ENCODE results near the gene FNDC3B. TPM values are rescaled to one million over a fixed set of nuclear protein-coding genes. Genes with fewer than 3 reads are reported as not detected.

Gene FNDC3B
- total and polyA plus RNA-seq, 9 of the 15 experiments (the other 6 are each of a cell fraction or from before 2014, with no cell fraction given) = 7.0 to 35.8 (median 16.2) TPM

- H3K4me1 ChIP-seq (replicated peaks in 1 of 2; ENCODE audit: control insufficient read depth in 2 of 2, insufficient read depth in 2 of 2, low read length in 2 of 2) = no peaks in the 10 kb centered on the region
- no peaks in the 10 kb centered on the region for H3K79me2 ChIP-seq (ENCODE audit: control insufficient read depth, insufficient read depth, low read length)
- no peaks in the 10 kb centered on the region for H3K27me3 ChIP-seq (ENCODE audit: control insufficient read depth in 2 of 2, insufficient read depth in 2 of 2, low read length in 2 of 2)
- H2AFZ ChIP-seq (ENCODE audit: low read depth, low read length) = no peak overlapping the region
- intact Hi-C loops (cut with micrococcal nuclease) (no loop called here), in situ Hi-C loops (cut with MboI) (no loop called here)
- ChIA-PET CTCF (ENCODE audit: low intra/inter-chr PET ratio) (interaction anchor here (0.6 to 1.4 kb wide), 4 partner anchors 8 to 334 kb away, joined by 3 to 8 read pairs (median 6); no protein-coding TSS in a partner anchor), POLR2A (interaction anchor here (1.0 to 1.3 kb wide), 3 partner anchors 8 to 291 kb away, joined by 3 to 4 read pairs (median 3); no protein-coding TSS in a partner anchor)
- no peaks in the 10 kb centered on the region for H4K20me1 ChIP-seq (replicated peaks; ENCODE audit: control insufficient read depth, insufficient read depth, low read length)
- DNase-seq (ENCODE audit: extremely low read depth in 1 of 4, low spot score in 3 of 4) (no peak), FAIRE-seq (no peak), ATAC-seq (no peak)
- no peak overlapping the region for H3K4me3 ChIP-seq
- no peaks in the 10 kb centered on the region for H3K9me1 ChIP-seq (ENCODE audit: control insufficient read depth, insufficient read depth, low read length)
- H3K9me3 ChIP-seq (replicated peaks; ENCODE audit: control insufficient read depth, insufficient read depth, low read depth, low read length) = no peaks in the 10 kb centered on the region
- no peak overlapping the region for H3K9ac ChIP-seq (ENCODE audit: insufficient read depth in 1 of 2, low read depth in 2 of 2, low read length in 2 of 2)
- BruUV-seq (replicated peaks) = no TSS peak
- TF ChIP-seq, protein P1, sequence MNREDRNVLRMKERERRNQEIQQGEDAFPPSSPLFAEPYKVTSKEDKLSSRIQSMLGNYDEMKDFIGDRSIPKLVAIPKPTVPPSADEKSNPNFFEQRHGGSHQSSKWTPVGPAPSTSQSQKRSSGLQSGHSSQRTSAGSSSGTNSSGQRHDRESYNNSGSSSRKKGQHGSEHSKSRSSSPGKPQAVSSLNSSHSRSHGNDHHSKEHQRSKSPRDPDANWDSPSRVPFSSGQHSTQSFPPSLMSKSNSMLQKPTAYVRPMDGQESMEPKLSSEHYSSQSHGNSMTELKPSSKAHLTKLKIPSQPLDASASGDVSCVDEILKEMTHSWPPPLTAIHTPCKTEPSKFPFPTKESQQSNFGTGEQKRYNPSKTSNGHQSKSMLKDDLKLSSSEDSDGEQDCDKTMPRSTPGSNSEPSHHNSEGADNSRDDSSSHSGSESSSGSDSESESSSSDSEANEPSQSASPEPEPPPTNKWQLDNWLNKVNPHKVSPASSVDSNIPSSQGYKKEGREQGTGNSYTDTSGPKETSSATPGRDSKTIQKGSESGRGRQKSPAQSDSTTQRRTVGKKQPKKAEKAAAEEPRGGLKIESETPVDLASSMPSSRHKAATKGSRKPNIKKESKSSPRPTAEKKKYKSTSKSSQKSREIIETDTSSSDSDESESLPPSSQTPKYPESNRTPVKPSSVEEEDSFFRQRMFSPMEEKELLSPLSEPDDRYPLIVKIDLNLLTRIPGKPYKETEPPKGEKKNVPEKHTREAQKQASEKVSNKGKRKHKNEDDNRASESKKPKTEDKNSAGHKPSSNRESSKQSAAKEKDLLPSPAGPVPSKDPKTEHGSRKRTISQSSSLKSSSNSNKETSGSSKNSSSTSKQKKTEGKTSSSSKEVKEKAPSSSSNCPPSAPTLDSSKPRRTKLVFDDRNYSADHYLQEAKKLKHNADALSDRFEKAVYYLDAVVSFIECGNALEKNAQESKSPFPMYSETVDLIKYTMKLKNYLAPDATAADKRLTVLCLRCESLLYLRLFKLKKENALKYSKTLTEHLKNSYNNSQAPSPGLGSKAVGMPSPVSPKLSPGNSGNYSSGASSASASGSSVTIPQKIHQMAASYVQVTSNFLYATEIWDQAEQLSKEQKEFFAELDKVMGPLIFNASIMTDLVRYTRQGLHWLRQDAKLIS (CRISPR knock-in tag; IDR thresholded peaks at IDR 0.05) = no peak
- no peak for TF ChIP-seq MEIS2 (IDR thresholded peaks at IDR 0.05; ENCODE audit: partially characterized antibody)
- TF ChIP-seq, protein P2, sequence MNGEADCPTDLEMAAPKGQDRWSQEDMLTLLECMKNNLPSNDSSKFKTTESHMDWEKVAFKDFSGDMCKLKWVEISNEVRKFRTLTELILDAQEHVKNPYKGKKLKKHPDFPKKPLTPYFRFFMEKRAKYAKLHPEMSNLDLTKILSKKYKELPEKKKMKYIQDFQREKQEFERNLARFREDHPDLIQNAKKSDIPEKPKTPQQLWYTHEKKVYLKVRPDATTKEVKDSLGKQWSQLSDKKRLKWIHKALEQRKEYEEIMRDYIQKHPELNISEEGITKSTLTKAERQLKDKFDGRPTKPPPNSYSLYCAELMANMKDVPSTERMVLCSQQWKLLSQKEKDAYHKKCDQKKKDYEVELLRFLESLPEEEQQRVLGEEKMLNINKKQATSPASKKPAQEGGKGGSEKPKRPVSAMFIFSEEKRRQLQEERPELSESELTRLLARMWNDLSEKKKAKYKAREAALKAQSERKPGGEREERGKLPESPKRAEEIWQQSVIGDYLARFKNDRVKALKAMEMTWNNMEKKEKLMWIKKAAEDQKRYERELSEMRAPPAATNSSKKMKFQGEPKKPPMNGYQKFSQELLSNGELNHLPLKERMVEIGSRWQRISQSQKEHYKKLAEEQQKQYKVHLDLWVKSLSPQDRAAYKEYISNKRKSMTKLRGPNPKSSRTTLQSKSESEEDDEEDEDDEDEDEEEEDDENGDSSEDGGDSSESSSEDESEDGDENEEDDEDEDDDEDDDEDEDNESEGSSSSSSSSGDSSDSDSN (IDR thresholded peaks at IDR 0.05; ENCODE audit: borderline replicate concordance in 1 of 2, low read depth in 2 of 2, low read length in 2 of 2) = no peak
- no peak overlapping the region for H3K4me2 ChIP-seq (ENCODE audit: insufficient read depth, low read length)
- H3K36me3 ChIP-seq (ENCODE audit: control insufficient read depth, insufficient read depth, low read length) = peaks cover 75% of the 10 kb centered on the region
- no peak overlapping the region for H3K27ac ChIP-seq (ENCODE audit: extremely low read depth, low read depth, low read length)
These were observed 293.6 kb downstream of the FNDC3B start for GRCh38 chr3:172333042-172333377.
